SH-SY5Y (cell line): ENCODE data around the gene PCDHB5.

Experiments
- GATA2 ChIP-seq: IDR thresholded peaks from 2 replicates; pipeline ENCODE4 v1.6.1; 2011; ENCODE audit warnings: mild to moderate bottlenecking, low read depth, low read length
- GATA3 ChIP-seq: IDR thresholded peaks from 2 replicates; pipeline ENCODE4 v1.6.1; 2011; ENCODE audit warnings: low read depth, mild to moderate bottlenecking, low read length, moderate library complexity

- no peak for TF ChIP-seq GATA3
- no peak for TF ChIP-seq GATA2
Observed at GRCh38 chr5:141095263-141095641, 39.8 kb upstream of the PCDHB5 start.
